Fibroblast of peridontal ligament (primary cell): ENCODE data around the gene PPP1R3A.

Experiments
- DNase-seq: peaks from one replicate; pipeline ENCODE4 v3.0.0-alpha.2; 2010; ENCODE audit errors: extremely low read depth

The PPP1R3A gene

DNA sequence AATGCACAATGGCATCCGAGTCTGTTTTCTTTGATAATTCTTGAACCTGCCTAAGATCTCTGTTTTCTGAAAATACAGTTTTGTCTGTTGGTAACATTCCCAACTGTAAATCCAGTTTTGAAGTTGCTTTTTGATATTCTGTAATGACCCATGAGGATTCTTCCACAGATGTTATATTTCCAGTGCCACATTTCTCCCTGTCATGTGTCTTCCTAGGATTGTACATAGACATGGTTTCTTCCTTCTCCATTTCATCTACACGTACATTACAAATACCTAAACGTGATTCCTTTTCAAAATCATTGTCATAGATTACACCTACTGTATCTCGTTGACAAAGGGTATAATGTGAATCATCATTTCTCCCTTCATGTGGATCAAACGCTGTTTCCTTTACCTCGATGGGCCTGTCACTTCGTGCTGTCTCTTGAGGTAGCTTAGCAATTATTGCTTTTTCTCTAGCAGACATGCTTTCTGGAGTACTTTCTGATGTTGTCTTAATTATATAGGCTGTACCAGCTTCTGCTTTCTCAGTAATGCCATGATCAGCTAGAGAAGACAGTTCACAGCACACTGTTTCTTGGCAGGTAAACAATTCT lies 40.3 kb downstream of the PPP1R3A start:
- no peak for DNase-seq

DNA sequence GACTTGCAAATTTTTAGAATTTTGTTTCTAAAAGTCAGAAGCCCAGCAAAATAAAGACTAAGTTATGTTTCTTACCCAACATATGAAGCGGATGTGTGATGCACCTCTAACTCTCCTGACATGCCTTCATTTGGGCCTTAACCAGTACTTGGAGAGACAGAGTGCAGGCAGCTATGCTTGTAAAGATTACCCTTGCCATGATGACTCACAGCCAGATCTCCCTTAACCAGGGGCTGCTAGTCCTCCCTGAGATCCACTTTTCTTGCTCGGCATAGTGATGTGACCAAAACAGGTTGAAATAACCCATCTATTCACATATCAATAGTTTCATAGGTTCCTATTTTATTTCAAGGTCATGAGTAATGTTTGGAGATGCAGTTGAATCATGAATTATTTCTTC lies 43.6 kb downstream of the PPP1R3A start:
- no peak for DNase-seq

DNA sequence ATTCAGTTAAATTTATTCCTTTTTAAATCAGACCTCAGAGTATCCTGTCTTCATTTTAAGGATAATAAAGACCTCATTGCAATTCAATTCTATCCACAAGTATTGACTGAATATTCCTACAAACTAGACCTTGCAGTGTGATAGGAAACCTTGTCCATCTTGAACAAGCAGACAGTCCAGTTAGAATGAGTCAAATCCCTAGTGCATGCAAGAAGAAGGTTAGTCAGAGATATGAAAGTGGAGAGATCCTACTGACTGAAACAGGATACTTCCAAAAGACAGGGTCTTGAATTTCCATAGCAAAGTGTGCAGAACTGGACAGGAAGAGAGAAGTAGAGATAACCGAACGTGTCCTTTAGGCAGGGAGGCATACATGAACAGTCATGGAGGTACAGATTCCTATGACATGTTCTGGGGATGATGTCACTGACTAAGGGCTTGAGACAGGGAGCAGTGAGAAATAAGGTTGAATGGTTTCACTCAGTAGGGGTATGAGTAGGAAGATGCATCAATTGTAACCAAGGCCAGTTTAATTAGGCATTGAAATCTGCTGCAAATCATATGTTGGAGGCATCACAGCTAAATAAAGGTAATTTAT lies 45.2 kb downstream of the PPP1R3A start:
- DNase-seq, result no peak

DNA sequence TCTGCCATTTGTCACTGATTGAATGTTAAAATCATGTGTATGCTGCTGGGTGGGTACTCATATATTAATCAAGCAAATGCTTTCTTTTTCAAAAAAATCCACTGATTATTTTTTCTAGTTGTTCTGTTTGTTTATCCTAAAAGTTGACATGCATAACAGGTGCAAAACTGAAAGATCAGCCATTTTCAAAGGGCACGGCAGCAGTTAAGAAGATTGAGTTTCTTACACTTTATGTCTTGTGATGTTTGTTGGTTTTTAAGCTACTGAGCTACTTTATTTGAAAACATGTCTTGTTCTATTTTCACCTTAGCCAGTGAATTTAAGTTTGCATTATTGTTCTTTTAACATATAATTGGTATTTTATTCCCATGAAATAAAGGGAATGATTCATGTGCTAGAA lies 45.8 kb downstream of the PPP1R3A start:
- no peak for DNase-seq

DNA sequence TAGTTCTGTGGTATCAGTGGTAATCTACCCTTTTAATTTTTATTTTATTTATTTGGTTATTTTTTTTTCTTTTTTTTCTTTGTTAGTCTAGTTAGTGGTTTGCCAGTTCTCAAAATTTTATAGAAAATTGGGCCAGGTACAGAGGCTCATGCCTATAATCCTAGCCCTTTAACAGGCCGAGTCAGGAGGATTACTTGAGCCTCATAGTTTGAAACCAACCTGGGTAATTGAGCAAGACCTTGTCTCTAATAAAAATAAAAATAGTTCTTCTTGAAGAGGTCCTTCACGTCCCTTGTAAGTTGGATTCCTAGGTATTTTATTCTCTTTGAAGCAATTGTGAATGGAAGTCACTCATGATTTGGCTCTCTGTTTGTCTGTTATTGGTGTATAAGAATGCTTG lies 51.5 kb downstream of the PPP1R3A start:
- no peak for DNase-seq

DNA sequence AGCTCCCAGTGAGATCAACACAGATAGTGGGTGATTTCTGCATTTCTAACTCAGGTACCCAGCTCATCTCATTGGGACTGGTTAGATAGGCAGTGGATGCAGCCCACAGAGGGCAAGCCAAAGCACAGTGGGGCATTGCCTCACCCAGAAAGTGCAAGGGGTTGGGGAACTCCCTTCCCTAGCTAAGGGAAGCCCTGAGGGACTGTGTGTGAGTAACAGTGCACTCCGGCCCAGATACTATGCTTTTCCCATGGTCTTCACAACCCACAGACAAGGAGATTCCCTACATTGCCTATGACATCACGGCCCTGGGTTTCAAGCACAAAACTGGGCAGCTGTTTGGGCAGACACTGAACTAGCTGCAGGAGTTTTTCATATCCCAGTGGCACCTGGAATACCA lies 62.8 kb downstream of the PPP1R3A start:
- DNase-seq, result no peak

DNA sequence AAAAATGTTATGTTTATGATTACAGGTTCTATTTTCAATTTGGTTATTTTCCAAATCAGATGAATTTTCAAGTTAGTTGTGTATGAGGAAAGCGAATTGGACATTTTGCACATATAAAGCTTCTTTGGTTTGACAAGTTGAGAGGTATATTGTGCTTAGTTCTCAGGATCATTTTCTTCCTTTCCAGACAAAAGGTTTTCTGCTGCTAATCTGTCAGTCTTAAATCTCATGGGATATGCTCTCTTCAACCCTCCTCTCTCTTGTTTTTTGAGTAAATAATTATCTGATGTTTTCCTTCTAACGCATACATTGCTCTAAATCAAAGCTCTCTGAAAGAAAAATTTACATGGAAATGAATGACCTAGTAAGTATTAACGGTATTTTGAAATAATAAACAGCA lies 77.9 kb downstream of the PPP1R3A start:
- DNase-seq, result no peak

DNA sequence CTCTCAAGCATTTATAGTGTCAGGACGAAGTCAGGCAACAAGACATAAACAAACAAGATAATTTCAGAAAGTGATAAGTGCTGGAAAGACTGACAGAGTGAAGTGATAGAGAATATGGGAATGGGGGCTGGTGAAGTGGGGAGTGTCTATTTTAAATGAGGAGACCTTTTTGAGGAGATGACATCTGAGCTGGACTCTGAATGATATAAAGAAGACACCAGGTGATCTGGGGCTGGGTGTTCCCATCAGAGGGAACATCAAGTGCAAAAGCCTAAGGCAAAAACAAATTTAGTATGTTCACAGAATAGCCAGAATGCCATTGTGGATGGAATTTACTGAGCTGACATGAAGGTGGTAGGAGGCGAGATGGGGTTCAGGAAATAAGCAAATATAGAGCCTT lies 83.4 kb downstream of the PPP1R3A start:
- DNase-seq, result no peak

DNA sequence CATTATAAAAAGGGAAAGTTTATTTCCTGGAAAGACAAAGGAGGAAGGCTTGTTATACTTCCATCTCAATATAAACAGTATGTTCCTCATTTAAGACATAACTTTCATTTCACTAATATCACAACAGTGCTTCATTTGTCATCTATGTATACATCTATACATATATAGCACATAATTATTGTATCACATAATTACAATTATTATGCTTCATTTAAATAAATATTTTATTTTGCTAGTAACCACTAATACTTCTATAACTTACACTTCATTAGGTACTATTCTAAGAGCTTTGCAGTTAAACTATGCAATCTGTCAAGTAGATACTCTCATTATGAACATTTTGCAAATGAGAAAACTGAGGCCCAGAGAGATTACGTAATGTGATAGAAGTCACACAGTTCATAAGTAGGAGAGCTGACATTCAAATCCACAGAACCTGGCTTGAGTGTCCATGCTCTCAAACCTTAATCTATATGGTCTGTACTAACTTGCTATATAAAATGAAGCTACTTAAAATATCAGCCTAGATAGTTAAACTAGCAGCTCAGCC lies 86.5 kb downstream of the PPP1R3A start:
- no peak for DNase-seq

DNA sequence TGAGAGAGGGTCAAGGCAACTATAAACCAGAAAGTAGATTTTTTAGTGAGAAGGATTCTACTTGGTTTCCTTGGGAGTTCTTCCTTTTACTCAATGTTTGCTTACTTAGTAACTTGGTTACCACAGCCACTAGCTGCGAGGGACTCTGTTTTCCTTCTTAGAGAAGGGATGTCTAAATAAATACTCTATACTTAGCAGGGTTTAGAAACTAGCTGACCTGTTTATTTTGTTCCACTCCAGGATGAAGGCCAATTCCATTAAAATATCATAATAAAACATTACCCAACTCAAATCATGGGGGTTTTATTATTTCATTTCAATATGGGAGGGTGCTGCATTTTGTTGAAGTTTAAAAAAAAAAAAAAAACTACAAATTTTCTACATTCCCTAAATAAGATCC lies 87.3 kb downstream of the PPP1R3A start:
- peak; percentile 30 for DNase-seq

DNA sequence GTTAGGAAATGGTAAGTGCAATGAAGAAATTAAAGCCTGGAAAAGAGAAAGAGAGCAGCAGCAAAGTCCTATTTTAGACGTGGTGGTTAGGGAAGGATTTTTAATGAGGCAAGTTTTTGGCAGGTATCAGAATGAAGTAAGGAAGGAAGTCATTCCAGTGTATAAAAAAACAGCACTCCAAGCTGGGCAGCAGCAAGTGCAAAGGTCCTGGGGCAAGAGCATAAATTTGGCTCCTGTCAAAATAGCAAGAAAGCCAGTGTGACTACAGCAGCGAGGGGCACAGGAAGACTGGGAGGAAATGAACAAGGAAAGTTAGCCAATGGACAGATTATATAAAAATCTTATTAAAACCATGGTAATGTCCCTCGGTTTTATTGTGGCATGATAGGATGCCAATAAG lies 90.2 kb downstream of the PPP1R3A start:
- DNase-seq, result no peak
